Type B pancreatic cell (in vitro differentiated cells): ENCODE measurements around the gene SERPINE2. TPM values are rescaled to one million over a fixed set of nuclear protein-coding genes. Genes with fewer than 3 reads are reported as not detected.

Experiments
- DNase-seq: peaks from one replicate; pipeline ENCODE4 v3.0.0; 2021; ENCODE audit warnings: mixed read lengths; ENCODE audit not compliant: unreplicated experiment; ENCODE audit errors: extremely low spot score
- H3K27ac Mint-ChIP-seq: 2 replicates; pipeline ENCODE4 v1.8.0; 2021; ENCODE audit warnings: mild to moderate bottlenecking, mixed read lengths
- H3K27me3 Mint-ChIP-seq: 2 replicates; pipeline ENCODE4 v1.8.0; 2021; ENCODE audit warnings: mixed read lengths
- H3K36me3 Mint-ChIP-seq: 2 replicates; pipeline ENCODE4 v1.8.0; 2021; ENCODE audit warnings: mixed read lengths
- H3K4me1 Mint-ChIP-seq: one replicate; pipeline ENCODE4 v1.8.0; 2021; ENCODE audit warnings: mixed read lengths; ENCODE audit not compliant: unreplicated experiment
- H3K4me3 Mint-ChIP-seq: 2 replicates; pipeline ENCODE4 v1.8.0; 2021; ENCODE audit warnings: mild to moderate bottlenecking, mixed read lengths
- H3K9me3 Mint-ChIP-seq: 2 replicates; pipeline ENCODE4 v1.8.0; 2021; ENCODE audit warnings: mixed read lengths
- total RNA-seq: library from RNA; stranded (reverse); gene quantifications from 2 replicates; pipeline ENCODE4 v1.2.1, GENCODE V29; 2021; ENCODE audit warnings: low replicate concordance
- TF ChIP-seq, protein P1 (sequence below): fragments of 200-600 bp; sonication (generic); conservative IDR thresholded peaks from 2 replicates; pipeline ENCODE4 v1.5.0; 2021; ENCODE audit warnings: antibody characterized with exemption, mild to moderate bottlenecking

SERPINE2 gene
- total RNA-seq, 1 donor from 2014 or later, result 37.4 TPM

DNA sequence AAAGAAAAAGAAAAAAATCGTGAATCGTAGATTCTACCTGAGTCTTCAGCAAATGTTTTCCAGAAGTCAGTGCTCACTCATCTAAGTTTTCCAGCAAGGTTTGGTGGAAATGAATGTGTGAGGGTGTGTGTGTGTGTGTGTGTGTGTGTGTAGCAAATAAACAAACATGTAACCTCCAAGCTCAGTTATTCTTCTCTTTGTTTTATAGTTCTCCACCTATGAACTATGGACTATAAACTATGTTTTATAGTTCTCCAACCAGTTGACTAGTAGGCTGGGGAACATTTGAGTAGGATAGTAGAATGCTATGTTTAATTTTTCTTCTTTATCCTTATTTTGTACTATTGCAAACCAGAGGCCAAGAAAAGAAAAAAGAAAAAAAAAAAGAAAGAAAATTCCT lies 44.6 kb upstream of the SERPINE2 start:
- no peak overlapping the region for H3K27ac Mint-ChIP-seq
- H3K36me3 Mint-ChIP-seq, result no peaks in the 10 kb centered on the region
- peaks cover 5% of the 10 kb centered on the region for H3K4me1 Mint-ChIP-seq
- peaks cover 4% of the 10 kb centered on the region for H3K27me3 Mint-ChIP-seq
- no peak overlapping the region for H3K4me3 Mint-ChIP-seq
- peaks cover 4% of the 10 kb centered on the region for H3K9me3 Mint-ChIP-seq
- no peak for DNase-seq
- TF ChIP-seq, protein P1, sequence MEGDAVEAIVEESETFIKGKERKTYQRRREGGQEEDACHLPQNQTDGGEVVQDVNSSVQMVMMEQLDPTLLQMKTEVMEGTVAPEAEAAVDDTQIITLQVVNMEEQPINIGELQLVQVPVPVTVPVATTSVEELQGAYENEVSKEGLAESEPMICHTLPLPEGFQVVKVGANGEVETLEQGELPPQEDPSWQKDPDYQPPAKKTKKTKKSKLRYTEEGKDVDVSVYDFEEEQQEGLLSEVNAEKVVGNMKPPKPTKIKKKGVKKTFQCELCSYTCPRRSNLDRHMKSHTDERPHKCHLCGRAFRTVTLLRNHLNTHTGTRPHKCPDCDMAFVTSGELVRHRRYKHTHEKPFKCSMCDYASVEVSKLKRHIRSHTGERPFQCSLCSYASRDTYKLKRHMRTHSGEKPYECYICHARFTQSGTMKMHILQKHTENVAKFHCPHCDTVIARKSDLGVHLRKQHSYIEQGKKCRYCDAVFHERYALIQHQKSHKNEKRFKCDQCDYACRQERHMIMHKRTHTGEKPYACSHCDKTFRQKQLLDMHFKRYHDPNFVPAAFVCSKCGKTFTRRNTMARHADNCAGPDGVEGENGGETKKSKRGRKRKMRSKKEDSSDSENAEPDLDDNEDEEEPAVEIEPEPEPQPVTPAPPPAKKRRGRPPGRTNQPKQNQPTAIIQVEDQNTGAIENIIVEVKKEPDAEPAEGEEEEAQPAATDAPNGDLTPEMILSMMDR, result no peak

- no peak for DNase-seq
- no peak overlapping the region for H3K4me3 Mint-ChIP-seq
- no peaks in the 10 kb centered on the region for H3K4me1 Mint-ChIP-seq
- H3K27ac Mint-ChIP-seq, result no peak overlapping the region
- TF ChIP-seq, protein P1, result no peak
- H3K9me3 Mint-ChIP-seq, result peaks cover 11% of the 10 kb centered on the region
- no peaks in the 10 kb centered on the region for H3K36me3 Mint-ChIP-seq
- peaks cover 8% of the 10 kb centered on the region for H3K27me3 Mint-ChIP-seq
Observed at GRCh38 chr2:224078656-224079055, 39.6 kb upstream of the SERPINE2 start.

- Mint-ChIP-seq H3K27ac (no peak overlapping the region), H3K27me3 (peaks cover 6% of the 10 kb centered on the region), H3K4me3 (no peak overlapping the region), H3K9me3 (peaks cover 12% of the 10 kb centered on the region), H3K4me1 (no peaks in the 10 kb centered on the region), H3K36me3 (no peaks in the 10 kb centered on the region)
- no peak for DNase-seq
- TF ChIP-seq, protein P1, result no peak
Observed at GRCh38 chr2:224077773-224078507, 38.9 kb upstream of the SERPINE2 start.

DNA sequence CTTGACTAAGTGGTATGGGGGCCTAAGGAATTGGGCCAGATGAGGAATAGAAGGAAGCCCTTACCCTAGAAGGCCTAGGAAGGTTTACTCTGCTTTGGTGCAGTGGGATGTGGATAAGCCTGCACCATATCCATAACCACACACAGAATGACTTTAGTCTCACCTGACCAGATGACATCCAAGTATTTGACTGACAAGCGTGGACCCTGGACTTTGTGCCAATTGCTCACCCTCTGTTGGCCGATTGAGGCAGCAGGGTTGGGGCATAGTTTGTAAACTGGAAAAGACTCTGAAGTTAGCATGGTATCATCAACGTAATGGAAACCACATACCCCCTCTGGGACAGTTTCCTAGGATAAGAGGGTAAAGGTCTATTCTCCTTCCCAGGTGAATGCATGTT lies 36.5 kb upstream of the SERPINE2 start:
- no peak overlapping the region for H3K4me3 Mint-ChIP-seq
- no peak overlapping the region for H3K27ac Mint-ChIP-seq
- no peaks in the 10 kb centered on the region for H3K36me3 Mint-ChIP-seq
- peaks cover 8% of the 10 kb centered on the region for H3K27me3 Mint-ChIP-seq
- H3K9me3 Mint-ChIP-seq, result peaks cover 12% of the 10 kb centered on the region
- DNase-seq, result no peak
- H3K4me1 Mint-ChIP-seq, result no peaks in the 10 kb centered on the region
- TF ChIP-seq, protein P1, result no peak

- H3K27me3 Mint-ChIP-seq, result peaks cover 8% of the 10 kb centered on the region
- no peak for DNase-seq
- H3K4me1 Mint-ChIP-seq, result no peaks in the 10 kb centered on the region
- no peak overlapping the region for H3K27ac Mint-ChIP-seq
- H3K9me3 Mint-ChIP-seq, result peaks cover 8% of the 10 kb centered on the region
- TF ChIP-seq, protein P1, result no peak
- H3K36me3 Mint-ChIP-seq, result no peaks in the 10 kb centered on the region
- H3K4me3 Mint-ChIP-seq, result no peak overlapping the region
Observed at GRCh38 chr2:224073676-224074075, 34.6 kb upstream of the SERPINE2 start.
